Breast epithelium (tissue), 3 donors: Measurements from ENCODE around the gene RABGAP1L.

ENCODE experiments used
- CTCF ChIP-seq, 3 donors: fragments of 450-650 bp; IDR thresholded peaks; one replicate each; pipeline ENCODE4 v1.5.1; 2016 to 2017; ENCODE audit warnings: antibody characterized with exemption in 3 of 3, mild to moderate bottlenecking in 3 of 3, moderate library complexity in 3 of 3
- POLR2AphosphoS5 ChIP-seq, 3 donors: sonication (generic); formaldehyde crosslinking; IDR thresholded peaks; one replicate each; pipeline ENCODE4 v1.6.1; 2017; ENCODE audit warnings: antibody characterized with exemption in 3 of 3

- no peak for TF ChIP-seq CTCF (IDR thresholded peaks at IDR 0.05)
- peak in 1 of 3 donors; percentile 21 for TF ChIP-seq POLR2AphosphoS5 (IDR thresholded peaks at IDR 0.05)
Measured at GRCh38 chr1:174902531-174903099, 743.3 kb downstream of the RABGAP1L start.
